ENCODE measurements around the gene ERICH2. TPM values are rescaled to one million over a fixed set of nuclear protein-coding genes. Genes with fewer than 3 reads are reported as not detected.

Gene ERICH2
- total RNA-seq, 1 experiment from 2014 or later, result 0.74 TPM

DNA sequence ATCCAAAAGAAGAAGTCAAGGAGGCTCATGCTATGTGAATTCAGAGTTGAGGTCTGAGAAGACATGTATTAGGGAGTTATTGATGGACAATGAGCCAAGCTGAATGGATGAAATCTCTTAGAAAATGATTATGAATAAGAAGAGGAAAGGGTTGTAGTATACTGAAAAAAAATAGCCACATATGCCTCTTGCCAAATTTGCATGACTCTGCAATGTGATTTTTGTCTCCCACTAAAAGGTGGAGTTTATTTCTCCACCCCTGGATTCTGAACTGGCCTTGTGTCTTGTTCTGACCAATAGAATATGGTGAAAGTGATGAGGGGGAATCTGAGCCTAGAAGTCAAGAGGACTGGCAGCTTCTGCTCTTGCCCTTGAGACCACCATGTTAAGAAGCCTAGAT, 8.6 kb upstream of the ERICH2 start:
- H3K27me3 ChIP-seq (ENCODE audit: control insufficient read depth, insufficient read depth, low read length), result no peaks in the 10 kb centered on the region

DNA sequence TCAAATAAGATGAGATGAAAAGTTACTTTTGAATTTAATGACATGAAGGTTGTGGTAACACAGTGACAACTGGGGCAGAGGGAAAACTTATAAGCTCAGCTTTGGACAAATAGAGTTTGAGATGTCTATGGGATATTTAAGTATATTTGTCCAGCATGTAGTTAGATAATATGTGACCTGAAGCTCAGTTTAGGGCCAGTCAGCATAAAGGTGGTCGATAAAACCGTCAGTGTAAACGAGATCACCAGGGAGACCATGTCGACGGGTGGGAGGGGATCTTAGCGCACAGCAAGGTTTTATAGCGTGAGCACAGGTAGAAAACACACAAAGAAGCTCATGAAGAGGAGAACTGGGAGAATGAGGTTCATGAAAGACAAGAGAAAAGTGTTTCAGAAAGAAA, 7.4 kb upstream of the ERICH2 start:
- no peak overlapping the region for H3K4me3 ChIP-seq (ENCODE audit: low read depth in 2 of 2, low read length in 2 of 2)
- H3K4me1 ChIP-seq (ENCODE audit: control insufficient read depth, insufficient read depth, low read length), result no peaks in the 10 kb centered on the region
- DNase-seq (ENCODE audit: low read depth, low spot score) (no peak), ATAC-seq (no peak)
- no peak overlapping the region for H3K27ac ChIP-seq (ENCODE audit: low read length)
- TF ChIP-seq, protein P1, sequence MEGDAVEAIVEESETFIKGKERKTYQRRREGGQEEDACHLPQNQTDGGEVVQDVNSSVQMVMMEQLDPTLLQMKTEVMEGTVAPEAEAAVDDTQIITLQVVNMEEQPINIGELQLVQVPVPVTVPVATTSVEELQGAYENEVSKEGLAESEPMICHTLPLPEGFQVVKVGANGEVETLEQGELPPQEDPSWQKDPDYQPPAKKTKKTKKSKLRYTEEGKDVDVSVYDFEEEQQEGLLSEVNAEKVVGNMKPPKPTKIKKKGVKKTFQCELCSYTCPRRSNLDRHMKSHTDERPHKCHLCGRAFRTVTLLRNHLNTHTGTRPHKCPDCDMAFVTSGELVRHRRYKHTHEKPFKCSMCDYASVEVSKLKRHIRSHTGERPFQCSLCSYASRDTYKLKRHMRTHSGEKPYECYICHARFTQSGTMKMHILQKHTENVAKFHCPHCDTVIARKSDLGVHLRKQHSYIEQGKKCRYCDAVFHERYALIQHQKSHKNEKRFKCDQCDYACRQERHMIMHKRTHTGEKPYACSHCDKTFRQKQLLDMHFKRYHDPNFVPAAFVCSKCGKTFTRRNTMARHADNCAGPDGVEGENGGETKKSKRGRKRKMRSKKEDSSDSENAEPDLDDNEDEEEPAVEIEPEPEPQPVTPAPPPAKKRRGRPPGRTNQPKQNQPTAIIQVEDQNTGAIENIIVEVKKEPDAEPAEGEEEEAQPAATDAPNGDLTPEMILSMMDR (IDR thresholded peaks at IDR 0.05), result no peak
- TF ChIP-seq POLR2AphosphoS5 (IDR thresholded peaks at IDR 0.05; ENCODE audit: low read depth, low read length) (no peak), SIN3A (IDR thresholded peaks at IDR 0.05; ENCODE audit: borderline replicate concordance, insufficient read depth, low read depth, low read length) (no peak), TCF7L2 (IDR thresholded peaks at IDR 0.05; ENCODE audit: low read depth, low read length) (no peak)
- TF ChIP-seq, protein P2, sequence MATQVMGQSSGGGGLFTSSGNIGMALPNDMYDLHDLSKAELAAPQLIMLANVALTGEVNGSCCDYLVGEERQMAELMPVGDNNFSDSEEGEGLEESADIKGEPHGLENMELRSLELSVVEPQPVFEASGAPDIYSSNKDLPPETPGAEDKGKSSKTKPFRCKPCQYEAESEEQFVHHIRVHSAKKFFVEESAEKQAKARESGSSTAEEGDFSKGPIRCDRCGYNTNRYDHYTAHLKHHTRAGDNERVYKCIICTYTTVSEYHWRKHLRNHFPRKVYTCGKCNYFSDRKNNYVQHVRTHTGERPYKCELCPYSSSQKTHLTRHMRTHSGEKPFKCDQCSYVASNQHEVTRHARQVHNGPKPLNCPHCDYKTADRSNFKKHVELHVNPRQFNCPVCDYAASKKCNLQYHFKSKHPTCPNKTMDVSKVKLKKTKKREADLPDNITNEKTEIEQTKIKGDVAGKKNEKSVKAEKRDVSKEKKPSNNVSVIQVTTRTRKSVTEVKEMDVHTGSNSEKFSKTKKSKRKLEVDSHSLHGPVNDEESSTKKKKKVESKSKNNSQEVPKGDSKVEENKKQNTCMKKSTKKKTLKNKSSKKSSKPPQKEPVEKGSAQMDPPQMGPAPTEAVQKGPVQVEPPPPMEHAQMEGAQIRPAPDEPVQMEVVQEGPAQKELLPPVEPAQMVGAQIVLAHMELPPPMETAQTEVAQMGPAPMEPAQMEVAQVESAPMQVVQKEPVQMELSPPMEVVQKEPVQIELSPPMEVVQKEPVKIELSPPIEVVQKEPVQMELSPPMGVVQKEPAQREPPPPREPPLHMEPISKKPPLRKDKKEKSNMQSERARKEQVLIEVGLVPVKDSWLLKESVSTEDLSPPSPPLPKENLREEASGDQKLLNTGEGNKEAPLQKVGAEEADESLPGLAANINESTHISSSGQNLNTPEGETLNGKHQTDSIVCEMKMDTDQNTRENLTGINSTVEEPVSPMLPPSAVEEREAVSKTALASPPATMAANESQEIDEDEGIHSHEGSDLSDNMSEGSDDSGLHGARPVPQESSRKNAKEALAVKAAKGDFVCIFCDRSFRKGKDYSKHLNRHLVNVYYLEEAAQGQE (IDR thresholded peaks at IDR 0.05; ENCODE audit: insufficient read depth in 1 of 2, low read depth in 2 of 2, low read length in 1 of 2), result no peak
- POLR2A ChIA-PET, result interaction anchor here (0.5 kb wide), 1 partner anchor 82 kb away, joined by 7 read pairs; no protein-coding TSS in a partner anchor
- in situ Hi-C loops (cut with HindIII; ENCODE audit: low pct_unique_long_range_greater_than_20kb, low sequenced_read_pairs) (no loop called here), intact Hi-C loops (cut with micrococcal nuclease; ENCODE audit: unreplicated experiment) (no loop called here)
- BruUV-seq (replicated peaks), result no TSS peak
- no peaks in the 10 kb centered on the region for H3K27me3 ChIP-seq (ENCODE audit: control insufficient read depth, insufficient read depth, low read length)
- CTCF ChIA-PET, result interaction anchor here (0.9 kb wide), 1 partner anchor 25 kb away, joined by 4 read pairs; no protein-coding TSS in a partner anchor
- H3K9me3 ChIP-seq (ENCODE audit: control insufficient read depth, insufficient read depth, low read depth, low read length), result no peaks in the 10 kb centered on the region
- H3K36me3 ChIP-seq (ENCODE audit: control insufficient read depth, insufficient read depth, low read length), result no peaks in the 10 kb centered on the region

More for the DNA sequence above, 8.6 kb upstream of the ERICH2 start:
- ATAC-seq (no peak), DNase-seq (ENCODE audit: low read depth, low spot score) (no peak)
- Histone ChIP-seq H3K4me1 (ENCODE audit: control insufficient read depth, insufficient read depth, low read length) (no peaks in the 10 kb centered on the region), H3K9me3 (ENCODE audit: control insufficient read depth, insufficient read depth, low read depth, low read length) (no peaks in the 10 kb centered on the region), H3K27ac (ENCODE audit: low read length) (no peak overlapping the region), H3K4me3 (ENCODE audit: low read depth in 2 of 2, low read length in 2 of 2) (no peak overlapping the region), H3K36me3 (ENCODE audit: control insufficient read depth, insufficient read depth, low read length) (no peaks in the 10 kb centered on the region)
- no peak for TF ChIP-seq TCF7L2 (IDR thresholded peaks at IDR 0.05; ENCODE audit: low read depth, low read length)
- TF ChIP-seq POLR2AphosphoS5 (IDR thresholded peaks at IDR 0.05; ENCODE audit: low read depth, low read length), result no peak
- no peak for TF ChIP-seq SIN3A (IDR thresholded peaks at IDR 0.05; ENCODE audit: borderline replicate concordance, insufficient read depth, low read depth, low read length)
- TF ChIP-seq, protein P2 (IDR thresholded peaks at IDR 0.05; ENCODE audit: insufficient read depth in 1 of 2, low read depth in 2 of 2, low read length in 1 of 2), result no peak
- TF ChIP-seq, protein P1 (IDR thresholded peaks at IDR 0.05), result no peak
- no TSS peak for BruUV-seq (replicated peaks)
- POLR2A ChIA-PET, result interaction anchor here (0.6 kb wide), 1 partner anchor 613 kb away, joined by 6 read pairs; no protein-coding TSS in a partner anchor
- intact Hi-C loops (cut with micrococcal nuclease; ENCODE audit: unreplicated experiment), result no loop called here
- in situ Hi-C loops (cut with HindIII; ENCODE audit: low pct_unique_long_range_greater_than_20kb, low sequenced_read_pairs), result no loop called here
- CTCF ChIA-PET, result no interaction called here
